Hematopoietic multipotent progenitor cell treated with erythropoietin and hydrocortisone succinate and interleukin-3 and kit ligand, for 6 days (in vitro differentiated cells): Measurements from ENCODE around the gene C13orf42.

ENCODE experiments used
- DNase-seq: peaks from one replicate; pipeline ENCODE4 v3.0.0-alpha.2; 2015

Gene C13orf42

GRCh38 chr13:51111174-51111573 lies at the start of gene C13orf42:
Gene C13orf42 (minus strand): TSS chr13:51111274. CDS start chr13:51111209, 65 bp downstream.
- DNase-seq = no peak

- DNase-seq = no peak
These were observed 47.9 kb upstream of the C13orf42 start for GRCh38 chr13:51158880-51159518.

- no peak for DNase-seq
These were observed 47.3 kb upstream of the C13orf42 start for GRCh38 chr13:51158365-51158764.

GRCh38 chr13:51156648-51157047 lies 45.6 kb upstream of the C13orf42 start:
- DNase-seq = no peak

GRCh38 chr13:51155776-51156515 lies 44.9 kb upstream of the C13orf42 start:
- DNase-seq = no peak

- DNase-seq = no peak
These were observed 44.1 kb upstream of the C13orf42 start for GRCh38 chr13:51155161-51155560.

- peak; percentile 49 for DNase-seq
These were observed 43.0 kb upstream of the C13orf42 start for GRCh38 chr13:51154029-51154555.

GRCh38 chr13:51153527-51153926 lies 42.5 kb upstream of the C13orf42 start:
- DNase-seq = no peak

- DNase-seq = no peak
These were observed 41.6 kb upstream of the C13orf42 start for GRCh38 chr13:51152701-51153100.

- DNase-seq = no peak
These were observed 40.4 kb upstream of the C13orf42 start for GRCh38 chr13:51151463-51151862.

- peak; percentile 33 for DNase-seq
These were observed 38.0 kb upstream of the C13orf42 start for GRCh38 chr13:51148952-51149573.

GRCh38 chr13:51148223-51148951 lies 37.3 kb upstream of the C13orf42 start:
- no peak for DNase-seq

- DNase-seq = no peak
These were observed 36.7 kb upstream of the C13orf42 start for GRCh38 chr13:51147732-51148131.

GRCh38 chr13:51146667-51147066 lies 35.6 kb upstream of the C13orf42 start:
- DNase-seq = no peak

- no peak for DNase-seq
These were observed 26.2 kb upstream of the C13orf42 start for GRCh38 chr13:51137250-51137649.

GRCh38 chr13:51136276-51136980 lies 25.4 kb upstream of the C13orf42 start:
- DNase-seq = no peak

GRCh38 chr13:51134763-51135365 lies 23.8 kb upstream of the C13orf42 start:
- DNase-seq = no peak

- no peak for DNase-seq
These were observed 19.3 kb upstream of the C13orf42 start for GRCh38 chr13:51130348-51130747.

GRCh38 chr13:51125495-51126226 lies 14.6 kb upstream of the C13orf42 start:
- peak; percentile 79 for DNase-seq

- DNase-seq = peak; percentile 59
These were observed 11.9 kb upstream of the C13orf42 start for GRCh38 chr13:51122868-51123566.

- peak; percentile 74 for DNase-seq
These were observed 9.8 kb upstream of the C13orf42 start for GRCh38 chr13:51120873-51121272.
